ENCODE results near the gene PLCXD1.

PLCXD1 gene

GRCh38 chrX:317424-318067 is 36.4 kb downstream of the PLCXD1 start:
- TF ChIP-seq SPI1 (IDR thresholded peaks at IDR 0.05; ENCODE audit: borderline replicate concordance, low read depth) (no peak), CTCF (IDR thresholded peaks at IDR 0.05; ENCODE audit: insufficient read depth, low read length) (no peak), REST (IDR thresholded peaks at IDR 0.05; ENCODE audit: insufficient replicate concordance, low read depth) (no peak), POLR2AphosphoS5 (IDR thresholded peaks at IDR 0.05; ENCODE audit: low read depth) (no peak)
- Histone ChIP-seq H3K27me3 (ENCODE audit: insufficient read depth, poor library complexity, severe bottlenecking) (no peaks in the 10 kb centered on the region), H3K4me3 (replicated peaks; ENCODE audit: insufficient read depth, low read length) (peak overlapping the region; percentile 56), H3K27ac (replicated peaks) (no peak overlapping the region)
- DNase-seq (ENCODE audit: low read depth in 1 of 2, low spot score in 1 of 2), result no peak

GRCh38 chrX:318068-318738 is 37.0 kb downstream of the PLCXD1 start:
- TF ChIP-seq POLR2AphosphoS5 (IDR thresholded peaks at IDR 0.05; ENCODE audit: low read depth) (peak; percentile 48; the same call in 1 of the 2 replicates), SPI1 (IDR thresholded peaks at IDR 0.05; ENCODE audit: borderline replicate concordance, low read depth) (no peak)
- DNase-seq (ENCODE audit: low read depth in 1 of 2, low spot score in 1 of 2), result peak; percentile 89 to 99
- peak overlapping the region; percentile 87 for H3K27ac ChIP-seq (replicated peaks)
- no peaks in the 10 kb centered on the region for H3K27me3 ChIP-seq (ENCODE audit: insufficient read depth, poor library complexity, severe bottlenecking)
- H3K4me3 ChIP-seq (replicated peaks; ENCODE audit: insufficient read depth, low read length), result peak overlapping the region; percentile 56

GRCh38 chrX:318739-319578 is 37.8 kb downstream of the PLCXD1 start, which contains the start of gene GTPBP6:
Gene GTPBP6, minus strand, starts transcription at chrX:318796. Its CDS starts 9 bp downstream, at chrX:318787.
- TF ChIP-seq CTCF (IDR thresholded peaks at IDR 0.05; ENCODE audit: insufficient read depth, low read length) (no peak), POLR2AphosphoS5 (IDR thresholded peaks at IDR 0.05; ENCODE audit: low read depth) (peak; percentile 13; the same call in 1 of the 2 replicates), GABPA (IDR thresholded peaks at IDR 0.05; ENCODE audit: low read depth) (no peak), SPI1 (IDR thresholded peaks at IDR 0.05; ENCODE audit: borderline replicate concordance, low read depth) (no peak), REST (IDR thresholded peaks at IDR 0.05; ENCODE audit: insufficient replicate concordance, low read depth) (no peak)
- Histone ChIP-seq H3K4me3 (replicated peaks; ENCODE audit: insufficient read depth, low read length) (peak within 1 kb of the TSS; percentile 56), H3K27me3 (ENCODE audit: insufficient read depth, poor library complexity, severe bottlenecking) (no peaks in the 10 kb centered on the region), H3K27ac (replicated peaks) (peak within 1 kb of the TSS; percentile 89)
- DNase-seq (ENCODE audit: low read depth in 1 of 2, low spot score in 1 of 2), result peak; percentile 91 to 99

Measured in HL-60 (cell line).